PC-9 (cell line): ENCODE results near the gene CAPN13. TPM values are rescaled to one million over a fixed set of nuclear protein-coding genes. Genes with fewer than 3 reads are reported as not detected.

Experiments
- BruUV-seq: library from RNA; stranded (reverse); fragments of 400-500 nt; replicated peaks from 2 replicates; lab custom pipeline; 2021; lab: Mats Ljungman, UMichigan
- CTCF ChIA-PET: fragments of 300-600 bp; sonication (Branson Sonifier 250); formaldehyde crosslinking; loops from one replicate; lab custom pipeline; 2022; ENCODE audit warnings: antibody characterized with exemption; lab: Charles Lee
- POLR2A ChIA-PET: fragments of 300-600 bp; sonication (Branson Sonifier 250); formaldehyde crosslinking; loops from one replicate; lab custom pipeline; 2022; ENCODE audit warnings: antibody characterized with exemption; ENCODE audit not compliant: unreplicated experiment; lab: Charles Lee
- DNase-seq, 2 experiments: peaks; one replicate each; pipeline versions ENCODE4 v3.0.0 to v3.0.0-alpha.2; 2015 to 2022; ENCODE audit warnings: mixed read lengths in 1 of 2
- H2AFZ ChIP-seq: fragments of 200-600 bp; sonication (generic); 2 replicates; pipeline ENCODE4 v1.8.1; 2017; ENCODE audit warnings: antibody characterized with exemption
- H3F3A ChIP-seq: fragments of 200-600 bp; sonication (generic); 2 replicates; pipeline ENCODE4 v1.8.1; 2017; ENCODE audit warnings: antibody characterized with exemption, mild to moderate bottlenecking, low read depth; ENCODE audit not compliant: insufficient read depth
- H3K27ac ChIP-seq: fragments of 200-600 bp; sonication (generic); 2 replicates; pipeline ENCODE4 v1.6.1; 2016; ENCODE audit warnings: mixed run types
- H3K27me3 ChIP-seq: fragments of 200-600 bp; sonication (generic); 2 replicates; pipeline ENCODE4 v1.6.1; 2016; ENCODE audit warnings: low read depth, mixed run types; ENCODE audit not compliant: insufficient read depth
- H3K36me3 ChIP-seq: fragments of 200-600 bp; sonication (generic); 2 replicates; pipeline ENCODE4 v1.6.1; 2016; ENCODE audit warnings: low read depth, mixed run types
- H3K4me1 ChIP-seq: fragments of 200-600 bp; sonication (generic); replicated peaks from 2 replicates; pipeline ENCODE4 v1.6.1; 2016; ENCODE audit warnings: mixed run types; ENCODE audit not compliant: insufficient read depth
- H3K4me2 ChIP-seq: fragments of 200-600 bp; sonication (generic); 2 replicates; pipeline ENCODE4 v1.6.1; 2017; ENCODE audit warnings: mixed run types
- H3K4me3 ChIP-seq: fragments of 200-600 bp; sonication (generic); 2 replicates; pipeline ENCODE4 v1.6.1; 2016; ENCODE audit warnings: mixed run types
- H3K79me2 ChIP-seq: fragments of 200-600 bp; sonication (generic); 2 replicates; pipeline ENCODE4 v1.6.1; 2017; ENCODE audit warnings: low read depth, mixed run types
- H3K9me2 ChIP-seq: fragments of 200-600 bp; sonication (generic); 2 replicates; pipeline ENCODE4 v1.8.1; 2017; ENCODE audit warnings: mild to moderate bottlenecking; ENCODE audit not compliant: insufficient read depth
- H3K9me3 ChIP-seq: fragments of 200-600 bp; sonication (generic); 2 replicates; pipeline ENCODE4 v1.8.1; 2016; ENCODE audit warnings: low read depth; ENCODE audit not compliant: insufficient read depth
- H4K20me1 ChIP-seq: fragments of 200-600 bp; sonication (generic); 2 replicates; pipeline ENCODE4 v1.8.1; 2017; ENCODE audit not compliant: insufficient read depth
- EZH2 ChIP-seq: fragments of 200-600 bp; sonication (generic); IDR thresholded peaks from 2 replicates; pipeline ENCODE4 v1.8.0; 2017; ENCODE audit warnings: antibody characterized with exemption, low read depth
- intact Hi-C: fragments of 100-400 bp; cut with micrococcal nuclease; formaldehyde crosslinking; loops from one replicate; pipeline ENCODE4 v1.10.0; 2022; ENCODE audit not compliant: unreplicated experiment
- total RNA-seq: library from RNA; stranded (reverse); gene quantifications from 2 replicates; pipeline ENCODE4 v1.2.3, GENCODE V29; 2021
- TF ChIP-seq, protein P1 (sequence below): fragments of 200-600 bp; sonication (generic); conservative IDR thresholded peaks from 2 replicates; pipeline ENCODE4 v1.6.1; 2017; ENCODE audit warnings: mixed run types, antibody characterized with exemption, mild to moderate bottlenecking, moderate library complexity

The CAPN13 gene
- total RNA-seq, 1 experiment from 2014 or later: 1.5 TPM

DNA sequence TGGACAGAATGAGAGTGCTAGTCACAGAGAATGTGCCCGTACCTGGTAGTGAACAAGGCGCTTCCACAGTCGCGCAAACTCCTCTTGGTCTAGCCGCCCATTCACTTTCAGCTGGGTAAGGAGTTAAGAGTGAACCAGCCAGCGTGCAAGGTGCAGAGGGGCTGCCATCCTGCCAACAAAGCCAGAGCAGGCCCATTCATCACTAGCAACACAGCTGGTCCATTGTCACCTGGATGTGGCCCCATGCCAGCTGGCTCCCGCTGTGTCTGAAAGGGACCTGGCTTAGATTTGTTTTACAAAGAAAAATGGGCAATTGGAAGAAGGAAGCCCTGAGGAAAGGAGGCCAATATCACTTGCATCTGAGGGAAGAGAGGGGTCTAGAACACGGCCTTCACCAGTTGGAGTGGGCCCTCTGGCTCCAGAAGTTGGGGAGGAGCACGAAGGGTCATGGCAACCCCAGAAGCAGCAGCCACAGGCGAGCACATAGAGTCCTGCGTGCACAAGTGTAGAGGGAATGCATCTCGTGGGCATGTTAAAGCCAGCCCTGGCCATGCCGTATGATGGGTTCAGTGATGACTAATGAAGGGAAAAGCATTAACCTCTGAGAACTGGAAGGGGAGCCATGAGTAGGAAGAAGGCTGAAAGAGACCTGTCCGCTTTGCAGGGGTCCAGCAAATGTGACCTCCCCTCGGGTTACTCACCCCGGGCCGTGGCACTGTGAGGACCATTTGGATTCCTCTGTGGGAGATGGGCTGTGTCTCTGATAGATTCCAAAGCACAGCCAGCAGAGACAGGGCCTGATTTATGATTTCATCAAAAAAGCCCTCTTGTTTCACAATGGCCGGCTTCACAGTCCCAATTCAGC is 70.6 kb downstream of the CAPN13 start:
- ChIA-PET CTCF (no interaction called here), POLR2A (no interaction called here)
- intact Hi-C loops: no loop called here
- no TSS peak for BruUV-seq
- no peaks in the 10 kb centered on the region for H3K9me2 ChIP-seq
- no peaks in the 10 kb centered on the region for H3K9me3 ChIP-seq
- H3K4me1 ChIP-seq: no peaks in the 10 kb centered on the region
- H3K27ac ChIP-seq: no peak overlapping the region
- no peaks in the 10 kb centered on the region for H3K79me2 ChIP-seq
- H3F3A ChIP-seq: no peaks in the 10 kb centered on the region
- no peak overlapping the region for H2AFZ ChIP-seq
- no peak overlapping the region for H3K4me3 ChIP-seq
- no peaks in the 10 kb centered on the region for H4K20me1 ChIP-seq
- 0 out of 2 replicates have a peak, but pooled peaks cover 3% of the 10 kb centered on the region for H3K27me3 ChIP-seq
- TF ChIP-seq, protein P1, sequence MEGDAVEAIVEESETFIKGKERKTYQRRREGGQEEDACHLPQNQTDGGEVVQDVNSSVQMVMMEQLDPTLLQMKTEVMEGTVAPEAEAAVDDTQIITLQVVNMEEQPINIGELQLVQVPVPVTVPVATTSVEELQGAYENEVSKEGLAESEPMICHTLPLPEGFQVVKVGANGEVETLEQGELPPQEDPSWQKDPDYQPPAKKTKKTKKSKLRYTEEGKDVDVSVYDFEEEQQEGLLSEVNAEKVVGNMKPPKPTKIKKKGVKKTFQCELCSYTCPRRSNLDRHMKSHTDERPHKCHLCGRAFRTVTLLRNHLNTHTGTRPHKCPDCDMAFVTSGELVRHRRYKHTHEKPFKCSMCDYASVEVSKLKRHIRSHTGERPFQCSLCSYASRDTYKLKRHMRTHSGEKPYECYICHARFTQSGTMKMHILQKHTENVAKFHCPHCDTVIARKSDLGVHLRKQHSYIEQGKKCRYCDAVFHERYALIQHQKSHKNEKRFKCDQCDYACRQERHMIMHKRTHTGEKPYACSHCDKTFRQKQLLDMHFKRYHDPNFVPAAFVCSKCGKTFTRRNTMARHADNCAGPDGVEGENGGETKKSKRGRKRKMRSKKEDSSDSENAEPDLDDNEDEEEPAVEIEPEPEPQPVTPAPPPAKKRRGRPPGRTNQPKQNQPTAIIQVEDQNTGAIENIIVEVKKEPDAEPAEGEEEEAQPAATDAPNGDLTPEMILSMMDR: no peak
- TF ChIP-seq EZH2: no peak
- H3K36me3 ChIP-seq: no peaks in the 10 kb centered on the region
- H3K4me2 ChIP-seq: no peak overlapping the region
- no peak for DNase-seq

DNA sequence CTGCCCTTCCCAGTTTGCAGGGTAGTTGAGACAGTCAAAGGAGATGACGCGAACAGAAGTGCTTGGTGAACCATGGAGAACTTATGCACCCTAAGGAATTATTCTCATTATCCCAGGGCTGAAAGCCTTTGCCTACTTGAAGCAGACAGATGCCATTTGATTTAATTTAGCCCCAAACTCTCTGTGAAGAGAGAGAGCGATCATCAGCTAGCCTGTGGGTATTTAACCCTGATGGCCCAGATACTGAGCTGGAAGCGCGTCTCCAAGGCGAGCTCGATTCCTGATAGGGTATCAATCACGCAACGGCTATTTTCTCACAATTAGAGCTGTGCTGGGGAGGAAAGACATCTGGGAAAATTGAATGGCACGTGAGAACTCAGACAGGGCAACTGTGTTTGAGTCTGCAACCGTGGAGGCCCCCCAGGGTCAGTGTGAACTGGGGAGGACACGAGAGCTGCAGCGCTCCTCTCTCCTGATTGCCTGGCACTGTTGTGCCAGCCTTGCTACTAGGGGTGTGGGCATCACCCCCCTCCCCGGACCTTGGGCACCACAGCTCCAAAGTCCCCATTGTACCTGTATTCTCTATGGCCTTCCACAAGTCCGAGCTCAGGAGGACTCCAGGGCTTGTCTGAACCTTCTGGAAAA is 73.2 kb downstream of the CAPN13 start:
- no TSS peak for BruUV-seq
- H3K27me3 ChIP-seq: 0 out of 2 replicates have a peak, but pooled peaks cover 3% of the 10 kb centered on the region
- no peaks in the 10 kb centered on the region for H4K20me1 ChIP-seq
- no peak for TF ChIP-seq EZH2
- TF ChIP-seq, protein P1: no peak
- no peaks in the 10 kb centered on the region for H3F3A ChIP-seq
- H3K4me1 ChIP-seq: no peaks in the 10 kb centered on the region
- H3K27ac ChIP-seq: no peak overlapping the region
- no peaks in the 10 kb centered on the region for H3K9me2 ChIP-seq
- intact Hi-C loops: no loop called here
- CTCF ChIA-PET: interaction anchor here (0.5 kb wide), 1 partner anchor 46 kb away, joined by 3 read pairs; no protein-coding TSS in a partner anchor
- no peaks in the 10 kb centered on the region for H3K79me2 ChIP-seq
- H3K36me3 ChIP-seq: no peaks in the 10 kb centered on the region
- no peak overlapping the region for H3K4me3 ChIP-seq
- H2AFZ ChIP-seq: no peak overlapping the region
- no peak for DNase-seq
- H3K9me3 ChIP-seq: no peaks in the 10 kb centered on the region
- H3K4me2 ChIP-seq: no peak overlapping the region
- POLR2A ChIA-PET: no interaction called here

DNA sequence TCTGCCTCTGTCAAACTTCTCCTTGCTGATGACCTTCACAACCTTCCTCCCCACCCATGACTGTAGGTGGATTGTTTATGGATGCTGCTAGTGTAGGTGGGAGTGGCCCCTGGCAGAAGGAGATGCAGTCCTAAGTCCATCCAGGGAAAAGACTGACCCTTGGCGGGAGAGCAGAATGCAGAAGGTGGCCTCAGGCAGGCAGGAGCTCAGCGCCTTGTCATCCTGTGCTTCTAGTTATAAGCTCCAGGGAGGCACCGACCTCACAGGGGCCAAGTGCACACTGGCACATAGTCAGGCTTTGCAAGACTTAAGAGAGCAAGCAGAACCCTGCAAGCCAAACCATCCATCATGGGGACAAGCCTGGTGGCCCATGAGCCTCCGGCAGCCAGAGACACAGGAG is 74.4 kb downstream of the CAPN13 start:
- Histone ChIP-seq H2AFZ (no peak overlapping the region), H3K27ac (no peak overlapping the region), H3K79me2 (no peaks in the 10 kb centered on the region), H3K27me3 (0 out of 2 replicates have a peak, but pooled peaks cover 3% of the 10 kb centered on the region), H3K9me2 (no peaks in the 10 kb centered on the region), H3K9me3 (no peaks in the 10 kb centered on the region), H3K4me2 (no peak overlapping the region), H3K4me3 (no peak overlapping the region), H3F3A (no peaks in the 10 kb centered on the region), H3K36me3 (no peaks in the 10 kb centered on the region), H4K20me1 (no peaks in the 10 kb centered on the region), H3K4me1 (no peaks in the 10 kb centered on the region)
- DNase-seq: no peak
- ChIA-PET CTCF (no interaction called here), POLR2A (no interaction called here)
- intact Hi-C loops: no loop called here
- BruUV-seq: no TSS peak
- TF ChIP-seq, protein P1: no peak
- TF ChIP-seq EZH2: no peak
